WTC11 (cell line): ENCODE data around the gene GMIP.
"Not testable (repeated sequence)": the region's sequence is repeated elsewhere in the genome, so short reads cannot be mapped to it uniquely, and the experiment has no call there.

ENCODE experiments used
- CTCF ChIP-seq: fragments of 200-600 bp; IDR thresholded peaks from 2 replicates; pipeline ENCODE4 v1.8.0; 2022; ENCODE audit warnings: antibody characterized with exemption
- E2F4 ChIP-seq: sonication (generic); formaldehyde crosslinking; IDR thresholded peaks from 2 replicates; pipeline ENCODE4 v1.8.1; 2022; ENCODE audit warnings: low read depth, mild to moderate bottlenecking, moderate library complexity, missing genetic modification reagents, borderline replicate concordance
- ETV6 ChIP-seq: sonication (generic); formaldehyde crosslinking; IDR thresholded peaks from 2 replicates; pipeline ENCODE4 v1.8.1; 2022; ENCODE audit warnings: mild to moderate bottlenecking, missing genetic modification reagents
- FOXK1 ChIP-seq: sonication (generic); formaldehyde crosslinking; IDR thresholded peaks from 2 replicates; pipeline ENCODE4 v1.8.0; 2022; ENCODE audit warnings: mild to moderate bottlenecking, moderate library complexity, missing genetic modification reagents
- MAX ChIP-seq: sonication (generic); formaldehyde crosslinking; IDR thresholded peaks from 2 replicates; pipeline ENCODE4 v1.8.0; 2022; ENCODE audit warnings: mild to moderate bottlenecking, missing genetic modification reagents
- NFATC4 ChIP-seq: fragments of 250-450 bp; sonication (Bioruptor Pico); IDR thresholded peaks from 2 replicates; pipeline ENCODE4 v1.9.0; 2021; ENCODE audit warnings: mild to moderate bottlenecking
- PREB ChIP-seq: sonication (generic); formaldehyde crosslinking; IDR thresholded peaks from 2 replicates; pipeline ENCODE4 v1.8.1; 2022; ENCODE audit warnings: mild to moderate bottlenecking, missing genetic modification reagents, moderate library complexity, borderline replicate concordance
- USF2 ChIP-seq: sonication (generic); formaldehyde crosslinking; IDR thresholded peaks from 2 replicates; pipeline ENCODE4 v1.8.1; 2023; ENCODE audit warnings: mild to moderate bottlenecking, missing genetic modification reagents, moderate library complexity
- ZBTB21 ChIP-seq: sonication (generic); formaldehyde crosslinking; IDR thresholded peaks from 2 replicates; pipeline ENCODE4 v1.8.1; 2023; ENCODE audit warnings: mild to moderate bottlenecking, missing genetic modification reagents, borderline replicate concordance
- ZNF121 ChIP-seq: sonication (generic); formaldehyde crosslinking; IDR thresholded peaks from 2 replicates; pipeline ENCODE4 v1.8.0; 2023; ENCODE audit warnings: missing genetic modification reagents
- ZNF317 ChIP-seq: sonication (generic); formaldehyde crosslinking; IDR thresholded peaks from 2 replicates; pipeline ENCODE4 v1.8.1; 2023; ENCODE audit warnings: low read depth, mild to moderate bottlenecking, moderate library complexity, missing genetic modification reagents, borderline replicate concordance

GRCh38 chr19:19686119-19686518 is 42.7 kb upstream of the GMIP start:
- TF ChIP-seq CTCF; E2F4; ZBTB21 (CRISPR knock-in tag); NFATC4 (CRISPR knock-in tag); ETV6 (CRISPR knock-in tag); MAX (CRISPR knock-in tag); ZNF121 (CRISPR knock-in tag); FOXK1; ZNF317 (CRISPR knock-in tag); USF2 (CRISPR knock-in tag); PREB (CRISPR knock-in tag): not testable (repeated sequence)
